ENCODE results near the gene MED13L.

DNA sequence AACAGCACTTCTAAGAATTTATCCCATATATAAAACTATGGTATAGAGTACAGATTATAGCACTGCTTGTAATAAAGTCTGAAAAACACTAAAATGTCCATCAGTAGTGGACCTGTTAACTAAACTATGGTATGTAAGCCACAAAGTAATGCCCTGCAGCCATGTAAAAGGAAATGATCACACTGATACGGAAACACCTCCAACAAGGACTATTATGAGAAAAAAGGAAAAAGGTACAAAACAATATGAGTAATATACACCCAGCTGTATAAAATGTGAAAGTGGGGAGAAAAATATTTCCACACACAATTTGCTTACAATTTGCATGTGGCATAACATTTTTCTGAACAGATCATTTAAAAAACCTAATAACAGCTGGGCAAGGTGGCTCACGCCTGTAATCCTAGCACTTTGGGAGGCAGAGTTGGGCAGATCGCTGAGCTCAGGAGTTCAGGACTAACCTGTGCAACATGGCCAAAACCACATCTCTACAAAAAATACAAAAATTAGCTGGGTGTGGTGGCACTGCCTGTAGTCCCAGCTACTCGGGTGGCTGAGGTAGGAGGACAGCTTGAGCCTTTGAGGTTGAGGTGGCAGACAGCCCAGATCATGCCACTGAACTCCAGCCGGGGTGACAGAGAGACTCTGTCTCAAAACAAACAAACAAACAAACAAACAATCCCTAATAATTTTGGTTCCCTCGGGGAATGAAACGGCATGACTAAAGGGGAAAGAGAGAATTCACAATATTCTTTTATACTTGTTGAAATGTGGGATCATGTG lies 250.5 kb downstream of the MED13L start:
- TF ChIP-seq, protein P1, sequence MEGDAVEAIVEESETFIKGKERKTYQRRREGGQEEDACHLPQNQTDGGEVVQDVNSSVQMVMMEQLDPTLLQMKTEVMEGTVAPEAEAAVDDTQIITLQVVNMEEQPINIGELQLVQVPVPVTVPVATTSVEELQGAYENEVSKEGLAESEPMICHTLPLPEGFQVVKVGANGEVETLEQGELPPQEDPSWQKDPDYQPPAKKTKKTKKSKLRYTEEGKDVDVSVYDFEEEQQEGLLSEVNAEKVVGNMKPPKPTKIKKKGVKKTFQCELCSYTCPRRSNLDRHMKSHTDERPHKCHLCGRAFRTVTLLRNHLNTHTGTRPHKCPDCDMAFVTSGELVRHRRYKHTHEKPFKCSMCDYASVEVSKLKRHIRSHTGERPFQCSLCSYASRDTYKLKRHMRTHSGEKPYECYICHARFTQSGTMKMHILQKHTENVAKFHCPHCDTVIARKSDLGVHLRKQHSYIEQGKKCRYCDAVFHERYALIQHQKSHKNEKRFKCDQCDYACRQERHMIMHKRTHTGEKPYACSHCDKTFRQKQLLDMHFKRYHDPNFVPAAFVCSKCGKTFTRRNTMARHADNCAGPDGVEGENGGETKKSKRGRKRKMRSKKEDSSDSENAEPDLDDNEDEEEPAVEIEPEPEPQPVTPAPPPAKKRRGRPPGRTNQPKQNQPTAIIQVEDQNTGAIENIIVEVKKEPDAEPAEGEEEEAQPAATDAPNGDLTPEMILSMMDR (IDR thresholded peaks at IDR 0.05; ENCODE audit: extremely low read depth in 1 of 2, insufficient read depth in 1 of 2, low read depth in 1 of 2, low read length in 2 of 2) = no peak
- TF ChIP-seq MYC (IDR thresholded peaks at IDR 0.05; ENCODE audit: low read depth, low read length) = no peak
- TF ChIP-seq, protein P2, sequence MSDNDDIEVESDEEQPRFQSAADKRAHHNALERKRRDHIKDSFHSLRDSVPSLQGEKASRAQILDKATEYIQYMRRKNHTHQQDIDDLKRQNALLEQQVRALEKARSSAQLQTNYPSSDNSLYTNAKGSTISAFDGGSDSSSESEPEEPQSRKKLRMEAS (IDR thresholded peaks at IDR 0.05; ENCODE audit: insufficient read depth, insufficient read length) = no peak
- TF ChIP-seq POLR2AphosphoS5 (IDR thresholded peaks at IDR 0.05; ENCODE audit: insufficient read depth, low read depth, low read length) = no peak
- TF ChIP-seq POLR2A (IDR thresholded peaks at IDR 0.05; ENCODE audit: low read depth, low read length) = no peak
- no peak for TF ChIP-seq EZH2 (IDR thresholded peaks at IDR 0.05; ENCODE audit: borderline replicate concordance, low read depth, low read length, severe bottlenecking)
- TF ChIP-seq FOS (IDR thresholded peaks at IDR 0.05; ENCODE audit: borderline replicate concordance, insufficient read depth, low read length) = no peak
